ENCODE data around the gene STX18. TPM values are rescaled to one million over a fixed set of nuclear protein-coding genes. Genes with fewer than 3 reads are reported as not detected.
"Not testable (repeated sequence)": the region's sequence is repeated elsewhere in the genome, so short reads cannot be mapped to it uniquely, and the experiment has no call there.

The STX18 gene
- total RNA-seq, 4 donors from 2014 or later, result 16.1 to 41.9 (median 20.5) TPM

GRCh38 chr4:4423706-4424498 is 117.9 kb downstream of the STX18 start:
- Histone ChIP-seq H3K4me1 (no peaks in the 10 kb centered on the region), H3K9me3 (no peaks in the 10 kb centered on the region), H3K27me3 (no peaks in the 10 kb centered on the region), H3K4me3 (no peak overlapping the region), H3K36me3 (peaks cover 62% of the 10 kb centered on the region), H3K27ac (no peak overlapping the region)
- WGBS, result 83% methylated on average over 9 of the region's 9 CpGs
- no peak for DNase-seq (ENCODE audit: low spot score in 2 of 2)
- TF ChIP-seq CTCF (IDR thresholded peaks at IDR 0.05) (no peak), POLR2A (IDR thresholded peaks at IDR 0.05) (no peak), EP300 (IDR thresholded peaks at IDR 0.05) (no peak), POLR2AphosphoS5 (IDR thresholded peaks at IDR 0.05) (no peak)

GRCh38 chr4:4422856-4423499 is 118.9 kb downstream of the STX18 start:
- DNase-seq (ENCODE audit: low spot score in 2 of 2), result no peak
- 78% methylated on average over 12 of the region's 12 CpGs for WGBS
- H3K36me3 ChIP-seq, result peaks cover 71% of the 10 kb centered on the region

GRCh38 chr4:4422117-4422516 is 119.7 kb downstream of the STX18 start:
- H3K4me3 ChIP-seq; H3K27me3 ChIP-seq; H3K9me3 ChIP-seq; DNase-seq (ENCODE audit: low spot score in 2 of 2); H3K4me1 ChIP-seq; H3K27ac ChIP-seq: not testable (repeated sequence)
- WGBS, result 91% methylated on average over 7 of the region's 7 CpGs
- H3K36me3 ChIP-seq, result peaks cover 74% of the 10 kb centered on the region

More at GRCh38 chr4:4422856-4423499, 118.9 kb downstream of the STX18 start:
- no peaks in the 10 kb centered on the region for H3K4me1 ChIP-seq
- H3K9me3 ChIP-seq, result no peaks in the 10 kb centered on the region
- H3K4me3 ChIP-seq, result no peak overlapping the region
- TF ChIP-seq POLR2A (IDR thresholded peaks at IDR 0.05), result no peak
- no peak for TF ChIP-seq CTCF (IDR thresholded peaks at IDR 0.05)
- TF ChIP-seq EP300 (IDR thresholded peaks at IDR 0.05), result no peak
- TF ChIP-seq POLR2AphosphoS5 (IDR thresholded peaks at IDR 0.05), result no peak
- H3K27ac ChIP-seq, result no peak overlapping the region
- H3K27me3 ChIP-seq, result no peaks in the 10 kb centered on the region

- H3K36me3 ChIP-seq, result peaks cover 82% of the 10 kb centered on the region
- 97% methylated on average over 11 of the region's 11 CpGs for WGBS
These were observed 120.5 kb downstream of the STX18 start for GRCh38 chr4:4421356-4421755.

GRCh38 chr4:4420421-4420820 is 121.4 kb downstream of the STX18 start:
- WGBS, result 100% methylated on average over 5 of the region's 12 CpGs
- no peaks in the 10 kb centered on the region for H3K4me1 ChIP-seq
- no peak for DNase-seq (ENCODE audit: low spot score in 2 of 2)
- TF ChIP-seq POLR2A (IDR thresholded peaks at IDR 0.05), result no peak
- no peak for TF ChIP-seq CTCF (IDR thresholded peaks at IDR 0.05)
- TF ChIP-seq POLR2AphosphoS5 (IDR thresholded peaks at IDR 0.05), result no peak
- TF ChIP-seq EP300 (IDR thresholded peaks at IDR 0.05), result no peak
- no peak overlapping the region for H3K27ac ChIP-seq
- H3K9me3 ChIP-seq, result no peaks in the 10 kb centered on the region
- H3K36me3 ChIP-seq, result peaks cover 91% of the 10 kb centered on the region
- H3K4me3 ChIP-seq, result no peak overlapping the region
- H3K27me3 ChIP-seq, result no peaks in the 10 kb centered on the region

More at GRCh38 chr4:4421356-4421755, 120.5 kb downstream of the STX18 start:
- no peak for TF ChIP-seq POLR2A (IDR thresholded peaks at IDR 0.05)
- Histone ChIP-seq H3K27me3 (no peaks in the 10 kb centered on the region), H3K4me3 (no peak overlapping the region), H3K9me3 (no peaks in the 10 kb centered on the region), H3K27ac (no peak overlapping the region), H3K4me1 (no peaks in the 10 kb centered on the region)
- no peak for DNase-seq (ENCODE audit: low spot score in 2 of 2)

GRCh38 chr4:4419896-4420295 is 122.0 kb downstream of the STX18 start:
- DNase-seq (ENCODE audit: low spot score in 2 of 2), result no peak
- TF ChIP-seq POLR2AphosphoS5 (IDR thresholded peaks at IDR 0.05) (no peak), CTCF (IDR thresholded peaks at IDR 0.05) (no peak), EP300 (IDR thresholded peaks at IDR 0.05) (no peak), POLR2A (IDR thresholded peaks at IDR 0.05) (no peak)
- WGBS, result 94% methylated on average over 12 of the region's 12 CpGs
- Histone ChIP-seq H3K27me3 (no peaks in the 10 kb centered on the region), H3K9me3 (no peaks in the 10 kb centered on the region), H3K27ac (no peak overlapping the region), H3K4me1 (no peaks in the 10 kb centered on the region), H3K36me3 (peaks cover 93% of the 10 kb centered on the region), H3K4me3 (no peak overlapping the region)

All from suprapubic skin (tissue), 4 donors.